Medulla oblongata (tissue), 1 donor: ENCODE results near the gene TTC39A.

Experiments used
- DNase-seq: peaks from one replicate; pipeline ENCODE4 v3.0.0-alpha.2; 2015; ENCODE audit errors: extremely low spot score

TTC39A gene

DNA sequence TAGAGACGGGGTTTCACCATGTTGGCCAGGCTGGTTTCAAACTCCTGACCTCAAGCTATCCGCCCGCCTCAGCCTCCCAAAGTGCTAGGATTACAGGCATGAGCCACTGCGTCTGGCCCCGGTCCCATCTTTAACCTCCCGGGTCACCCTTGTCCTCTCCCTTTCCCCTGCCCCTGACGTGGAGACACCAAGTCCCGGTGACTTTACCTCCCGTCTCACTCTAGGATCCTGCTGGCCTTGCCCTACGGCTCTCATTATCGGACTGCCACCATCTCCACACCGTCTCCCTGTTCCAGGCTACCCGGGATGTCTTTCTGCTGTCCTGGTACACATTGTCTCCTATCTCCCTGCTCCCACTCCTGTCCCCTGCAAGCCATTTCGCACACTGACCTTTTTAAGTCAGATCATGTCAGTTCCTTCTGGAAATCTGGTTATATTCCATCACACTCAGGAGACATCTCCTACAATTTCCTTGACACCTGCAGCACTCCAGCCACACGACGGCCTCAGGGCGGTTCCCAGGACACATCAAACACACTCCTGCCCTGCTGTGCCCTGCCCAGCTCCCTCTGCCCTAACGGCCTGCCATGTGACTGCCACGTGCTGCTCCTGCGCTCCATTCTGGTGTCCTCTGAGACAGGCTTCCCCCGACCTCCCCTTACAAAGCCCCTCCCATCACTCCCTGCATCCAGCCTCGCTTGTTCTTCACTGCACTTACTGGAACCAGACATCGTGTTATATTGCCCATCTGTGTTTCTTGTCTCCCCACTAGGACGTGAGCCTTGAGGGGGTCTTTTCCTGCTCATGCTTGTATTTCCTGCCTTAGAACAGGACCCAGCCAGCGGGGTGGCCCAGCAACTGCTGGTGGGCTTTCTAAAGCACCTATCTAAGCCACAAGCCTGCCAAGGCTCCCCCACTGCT is 32.7 kb downstream of the TTC39A start:
- no peak for DNase-seq

DNA sequence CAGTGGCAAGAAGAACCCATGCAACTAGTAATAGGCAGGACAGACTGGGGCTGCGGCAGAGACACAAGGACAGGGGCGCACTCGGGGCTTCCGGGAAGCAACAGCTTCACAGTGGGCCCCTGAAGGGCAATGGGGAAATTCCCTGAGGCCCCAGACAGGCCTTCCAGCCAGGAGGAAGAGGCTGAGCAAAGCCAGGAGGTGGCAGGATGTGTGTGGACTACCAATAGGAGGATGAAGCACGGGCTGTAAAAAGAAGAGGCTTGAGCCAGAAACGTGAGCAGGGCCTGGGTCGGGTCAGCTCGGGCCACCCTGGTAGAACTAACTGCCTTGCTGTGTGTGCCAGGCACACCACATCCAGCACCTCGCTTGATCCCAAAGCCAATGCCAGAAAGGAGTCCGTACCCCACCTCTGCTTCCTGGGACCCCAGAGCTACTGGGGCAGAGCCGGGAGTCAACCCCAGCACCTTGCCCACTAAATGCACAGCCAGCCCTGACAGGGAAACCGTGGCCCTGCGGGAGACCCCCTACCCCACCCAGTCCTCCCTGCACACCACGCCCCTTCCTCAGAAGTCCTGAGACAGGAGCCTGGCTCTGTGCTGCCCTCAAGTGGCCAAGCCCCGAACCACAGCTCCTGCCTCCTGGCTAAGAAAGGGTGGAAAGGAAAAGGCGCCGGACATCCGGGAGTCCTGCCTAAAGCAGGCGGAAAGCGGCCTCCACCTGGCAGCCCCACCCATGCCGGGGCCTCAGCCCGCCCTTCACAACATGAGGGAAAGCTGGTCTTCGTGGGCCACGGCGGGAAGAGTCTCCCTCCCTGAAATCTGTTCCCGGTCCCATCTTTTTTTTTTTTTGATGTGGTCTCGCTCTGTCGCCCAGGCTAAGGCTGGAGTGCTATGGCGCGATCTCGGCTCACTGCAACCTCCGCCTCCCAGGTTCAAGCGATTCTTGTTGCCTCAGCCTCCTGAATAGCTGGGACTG is 33.7 kb downstream of the TTC39A start:
- DNase-seq, result peak; percentile 87

DNA sequence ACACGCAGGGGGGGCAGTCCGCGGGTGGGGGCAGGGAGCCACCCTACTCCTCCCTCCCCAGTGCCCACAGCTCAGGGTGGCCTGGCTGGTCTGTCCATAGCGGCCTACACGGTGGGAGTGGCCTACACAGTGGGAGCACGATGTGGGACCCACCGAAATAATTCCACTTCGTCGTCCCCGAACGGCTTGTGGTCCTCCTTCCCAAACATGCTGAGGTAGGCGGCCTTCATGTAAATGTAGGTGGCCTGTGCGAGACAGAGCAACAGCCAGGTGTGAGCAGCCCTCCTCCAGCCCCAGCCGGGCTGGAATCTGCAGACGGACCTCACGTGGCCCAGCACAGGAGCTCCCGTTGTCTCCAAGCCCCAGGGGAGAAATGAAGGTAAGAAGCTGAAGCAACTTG is 34.4 kb downstream of the TTC39A start:
- no peak for DNase-seq

DNA sequence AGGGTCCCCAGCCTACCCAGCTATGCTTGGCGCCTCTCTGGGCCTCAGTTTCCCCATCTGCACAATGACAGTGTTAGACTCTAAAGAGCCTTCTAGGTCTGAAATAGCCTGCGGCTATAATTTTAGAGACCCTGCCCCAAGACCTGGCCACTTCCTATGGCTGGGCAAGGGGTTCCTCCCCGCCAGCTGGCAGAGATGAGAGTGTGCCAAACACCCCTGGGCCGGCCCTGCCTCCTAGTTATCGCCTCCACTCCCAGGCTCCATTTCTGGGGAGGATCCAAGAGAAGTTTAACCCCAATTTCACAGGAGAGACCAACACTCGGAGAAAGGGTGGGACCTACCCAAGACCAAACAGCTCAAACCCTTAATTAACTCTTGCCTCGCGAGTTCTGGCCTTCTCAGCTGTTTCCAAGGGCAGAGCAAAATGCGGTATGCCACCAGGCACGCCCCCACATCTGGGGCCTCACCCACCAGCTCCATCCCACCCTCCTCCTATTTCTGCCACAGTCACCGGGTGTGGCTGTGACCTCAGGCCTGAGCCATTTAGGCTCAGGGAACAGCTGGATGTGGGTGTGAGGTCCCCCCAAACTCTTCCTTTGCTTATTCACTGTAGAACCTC is 35.7 kb downstream of the TTC39A start:
- no peak for DNase-seq

DNA sequence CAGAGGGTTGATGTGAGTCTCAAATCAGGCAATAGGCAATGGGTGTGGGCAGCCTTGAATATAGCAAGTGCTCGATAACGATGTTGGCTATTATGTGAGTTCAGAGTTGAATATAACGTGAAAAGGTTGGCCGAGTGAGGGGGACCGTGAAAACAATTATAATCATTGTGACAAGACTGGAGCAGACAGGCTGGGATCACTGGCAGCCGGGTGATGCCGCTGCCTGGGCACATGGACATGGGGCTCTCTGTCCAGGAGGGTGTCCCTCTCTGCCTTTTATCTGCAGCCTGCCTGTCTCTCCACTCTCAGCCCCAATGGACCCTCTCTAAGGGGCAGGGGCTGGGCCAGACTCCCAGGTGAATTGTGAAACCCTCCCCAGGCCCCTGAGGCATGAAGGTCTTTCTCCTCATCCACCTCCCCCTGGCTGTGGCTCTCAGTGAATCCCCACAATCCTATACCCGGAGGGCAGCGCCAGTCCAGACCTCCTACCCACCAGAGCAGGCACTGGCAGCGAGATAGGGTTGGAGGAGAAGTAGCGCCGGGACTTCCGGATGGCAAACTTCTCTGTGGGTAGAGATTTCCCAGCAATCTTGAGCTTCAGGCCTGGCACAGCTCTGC is 36.4 kb downstream of the TTC39A start:
- no peak for DNase-seq

DNA sequence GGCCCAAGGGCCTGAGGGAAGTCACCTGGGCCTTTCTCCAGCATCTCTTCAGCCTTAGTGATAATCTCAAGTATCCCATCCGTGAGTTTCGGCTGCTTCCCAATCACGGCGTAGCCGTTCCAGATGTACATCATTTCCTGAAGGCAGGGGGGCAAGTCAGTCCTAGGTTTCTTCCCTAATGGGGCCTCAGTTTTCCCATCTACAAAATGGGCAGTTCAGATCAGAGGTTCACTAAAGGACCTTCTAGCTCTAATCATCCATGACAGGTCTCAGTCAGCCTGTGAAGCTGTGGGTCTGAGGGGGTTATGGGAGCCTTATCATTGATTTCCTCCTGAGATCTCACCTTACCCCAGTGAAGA is 39.9 kb downstream of the TTC39A start:
- no peak for DNase-seq

DNA sequence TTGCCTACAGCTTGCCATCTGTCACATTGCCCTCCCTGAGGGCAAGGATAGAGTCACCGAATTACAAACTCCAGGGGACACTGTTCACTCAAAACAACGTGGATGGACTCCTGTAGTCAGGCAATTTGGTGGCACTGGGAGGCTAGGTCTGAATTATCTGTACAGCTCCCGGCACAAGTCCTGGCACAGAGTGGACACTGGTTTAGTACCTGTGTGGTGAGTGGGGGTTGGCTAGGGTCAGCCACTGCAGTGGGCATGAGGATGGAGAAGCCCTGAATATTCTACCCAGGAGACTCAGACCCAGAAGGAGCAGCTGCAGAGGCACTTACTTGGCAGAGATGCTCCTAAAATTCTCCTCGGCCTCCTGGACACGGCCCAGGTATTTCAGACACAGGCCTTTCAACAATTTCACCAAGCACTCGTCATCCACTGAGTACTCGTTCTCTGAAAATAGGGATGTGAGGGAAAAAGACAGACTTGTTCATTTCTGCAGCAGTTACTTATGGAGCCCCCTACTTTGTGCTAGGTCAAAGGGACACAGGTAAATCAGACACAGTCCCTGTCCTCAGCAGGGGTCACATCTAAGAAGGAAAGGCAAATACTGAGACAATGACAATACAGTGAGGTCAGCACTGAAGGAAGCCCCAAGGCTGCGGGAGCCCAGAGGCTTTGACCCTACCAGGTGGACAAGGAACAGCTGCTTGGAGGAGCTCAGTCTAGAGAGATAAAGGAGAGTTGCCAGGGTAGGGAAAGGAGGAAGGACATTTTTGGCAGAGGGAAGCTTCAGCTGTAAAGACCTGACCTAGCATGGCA is 40.5 kb downstream of the TTC39A start:
- DNase-seq, result no peak

DNA sequence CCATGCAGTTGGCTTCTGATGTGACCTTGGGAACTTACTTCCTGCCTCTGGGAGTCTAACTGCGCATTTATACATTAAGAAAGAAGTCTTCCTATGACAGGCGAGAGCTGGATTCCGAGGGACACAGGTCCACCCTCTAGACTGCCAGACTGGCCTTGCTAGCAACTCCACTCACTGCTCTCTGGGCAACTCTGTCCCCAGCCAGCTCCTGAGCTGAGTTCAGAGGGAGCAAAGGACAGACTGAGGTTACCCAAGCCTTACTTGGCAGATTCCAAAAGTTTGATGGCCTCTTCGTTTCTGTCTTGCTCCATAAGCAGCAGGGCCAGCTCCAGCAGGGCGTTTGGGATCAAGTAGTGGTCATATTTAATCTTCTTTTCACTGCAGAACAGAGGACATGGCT is 41.8 kb downstream of the TTC39A start:
- DNase-seq, result no peak

DNA sequence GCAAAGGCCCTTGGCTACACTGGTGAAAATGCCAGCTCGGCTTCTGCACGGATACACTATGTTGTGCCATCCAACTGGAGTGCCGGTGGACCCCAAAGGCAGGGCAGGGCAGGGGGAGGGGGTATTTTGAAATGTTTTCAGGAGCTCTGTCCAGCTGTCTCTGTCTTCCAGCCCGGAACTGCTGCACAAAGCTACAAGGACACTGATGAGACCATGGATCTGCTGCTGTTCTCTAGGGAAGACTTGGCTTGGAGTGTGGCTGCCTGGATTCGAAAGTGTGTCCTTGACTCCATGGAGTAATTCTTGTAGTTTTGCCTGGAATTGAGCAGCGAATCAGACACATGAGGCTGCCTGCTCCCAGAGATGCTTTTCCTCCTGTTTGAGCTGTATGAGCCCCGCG is 42.4 kb downstream of the TTC39A start:
- DNase-seq, result no peak

DNA sequence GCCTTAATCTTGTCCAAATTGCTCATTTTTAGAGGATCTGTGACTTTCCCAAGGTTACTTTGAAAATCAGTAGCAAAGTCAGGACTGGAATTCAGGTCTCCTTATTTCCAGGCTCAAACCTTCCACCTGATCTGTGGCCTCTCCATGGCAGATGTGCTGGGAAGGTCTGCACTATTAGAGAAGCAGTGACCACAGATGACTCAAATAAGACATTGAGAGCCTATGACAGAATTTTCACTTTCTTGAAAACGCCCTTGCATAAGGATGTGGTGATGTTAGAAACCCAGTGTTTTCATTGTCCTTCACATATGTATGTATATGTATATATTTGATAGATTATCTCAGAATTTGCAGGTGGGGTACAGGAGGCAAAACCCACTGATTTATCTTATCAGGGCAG is 45.3 kb downstream of the TTC39A start:
- no peak for DNase-seq

DNA sequence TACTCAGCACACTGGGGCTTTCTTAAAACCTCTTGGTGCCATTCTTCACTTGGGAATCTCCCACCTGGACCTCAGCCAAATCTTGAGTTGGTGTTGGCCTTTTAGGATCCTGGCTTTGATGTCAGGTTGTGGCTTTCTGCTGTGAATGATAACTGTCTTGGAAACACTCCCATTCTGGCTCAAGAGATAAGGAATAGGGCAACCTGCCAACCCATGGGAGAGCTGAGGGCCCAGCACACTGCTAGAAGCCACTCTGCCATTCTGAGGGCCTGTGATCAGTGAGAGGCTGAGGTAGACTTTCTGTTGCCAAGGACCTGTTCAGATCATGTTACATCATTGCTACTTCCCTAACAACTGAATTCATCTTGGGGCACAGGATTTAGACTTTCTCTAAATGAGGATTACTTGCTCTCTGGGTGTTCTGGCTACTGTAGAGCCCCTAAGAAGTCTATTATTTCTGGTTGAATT is 45.8 kb downstream of the TTC39A start:
- DNase-seq, result no peak

DNA sequence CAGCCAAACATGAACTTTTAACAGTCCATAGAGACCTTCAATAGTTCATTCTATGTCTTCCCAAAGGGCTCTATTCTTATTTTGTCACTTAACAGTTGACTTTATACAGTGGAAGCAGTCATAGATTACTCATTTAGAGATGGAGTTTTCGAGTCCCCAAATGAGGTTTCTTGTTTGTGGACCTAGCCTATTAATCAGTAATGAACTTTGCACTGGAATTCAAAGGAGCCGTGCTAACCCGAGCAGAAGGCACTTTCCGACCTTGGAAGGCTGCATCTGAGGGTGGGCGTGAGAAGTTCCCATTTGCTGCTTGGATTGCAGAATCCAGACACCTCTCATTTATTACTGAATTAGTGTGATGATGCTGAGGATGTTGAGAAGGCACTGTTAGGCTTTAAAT is 46.4 kb downstream of the TTC39A start:
- no peak for DNase-seq

DNA sequence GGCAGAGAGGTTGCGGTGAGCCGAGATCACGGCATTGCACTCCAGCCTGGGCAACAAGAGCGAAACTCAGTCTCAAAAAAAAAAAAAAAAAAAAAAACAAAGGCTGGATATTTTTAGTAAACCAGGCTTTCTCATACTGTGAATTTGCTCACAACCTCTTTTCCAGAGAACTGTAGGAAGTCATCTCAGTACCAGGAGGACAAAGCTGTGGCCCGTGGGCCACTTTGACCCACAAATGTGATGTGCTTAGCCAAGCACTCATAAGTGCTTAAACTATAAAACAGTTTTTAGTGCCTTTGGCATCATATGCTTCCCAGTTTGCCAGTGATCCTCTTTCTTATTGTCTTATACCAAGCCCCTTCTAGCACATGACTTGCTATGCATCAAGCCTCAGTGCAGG is 47.8 kb downstream of the TTC39A start:
- no peak for DNase-seq

DNA sequence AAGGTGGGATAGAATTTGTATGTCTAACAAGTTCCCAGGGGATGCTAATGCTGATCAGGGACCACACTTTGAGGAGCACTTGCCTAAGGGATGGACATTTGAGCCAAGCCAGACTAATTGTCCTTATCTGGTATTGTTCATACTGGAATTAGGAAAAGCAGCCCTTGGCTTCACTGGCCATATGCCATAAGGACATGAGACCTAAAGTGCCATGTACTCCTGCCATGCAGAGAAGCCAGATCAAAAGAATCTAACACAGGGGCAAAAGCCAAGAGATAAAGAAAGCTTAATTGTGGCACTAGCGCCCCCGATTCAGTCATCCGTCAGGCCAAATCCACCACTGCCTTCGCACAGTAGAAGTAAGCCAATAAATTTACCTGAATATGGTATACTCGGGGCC is 48.6 kb downstream of the TTC39A start:
- no peak for DNase-seq

DNA sequence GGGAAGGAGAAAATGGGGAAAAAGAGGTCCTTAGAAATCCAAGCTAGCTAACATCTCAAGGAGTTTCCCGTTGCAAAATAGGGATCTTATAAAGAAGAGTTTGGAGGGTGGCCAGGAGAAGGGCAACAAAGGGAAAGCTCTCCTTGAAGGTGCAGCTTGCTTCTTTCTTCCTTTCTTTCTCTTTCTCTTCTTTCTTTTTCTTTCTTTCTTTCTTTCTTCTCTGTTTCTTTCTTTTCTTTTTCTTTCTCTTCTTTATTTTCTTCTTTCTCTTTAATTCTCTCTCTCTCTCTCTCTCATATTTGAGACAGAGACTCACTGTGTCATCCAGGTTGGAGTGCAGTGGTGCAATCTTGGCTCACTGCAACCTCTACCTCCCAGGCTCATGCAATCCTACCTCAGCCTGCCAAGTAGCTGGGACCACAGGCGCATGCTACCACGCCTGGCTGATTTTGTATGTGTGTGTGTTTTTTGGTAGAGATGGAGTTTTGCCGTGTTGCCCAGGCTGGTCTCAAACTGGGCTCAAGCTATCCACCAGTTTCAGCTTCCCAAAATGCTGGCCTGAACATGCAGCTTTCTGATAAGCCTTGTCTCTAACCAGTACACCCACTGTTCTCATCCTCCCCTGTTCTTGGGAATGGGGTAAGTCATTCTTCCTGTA is 49.9 kb downstream of the TTC39A start:
- DNase-seq, result no peak

DNA sequence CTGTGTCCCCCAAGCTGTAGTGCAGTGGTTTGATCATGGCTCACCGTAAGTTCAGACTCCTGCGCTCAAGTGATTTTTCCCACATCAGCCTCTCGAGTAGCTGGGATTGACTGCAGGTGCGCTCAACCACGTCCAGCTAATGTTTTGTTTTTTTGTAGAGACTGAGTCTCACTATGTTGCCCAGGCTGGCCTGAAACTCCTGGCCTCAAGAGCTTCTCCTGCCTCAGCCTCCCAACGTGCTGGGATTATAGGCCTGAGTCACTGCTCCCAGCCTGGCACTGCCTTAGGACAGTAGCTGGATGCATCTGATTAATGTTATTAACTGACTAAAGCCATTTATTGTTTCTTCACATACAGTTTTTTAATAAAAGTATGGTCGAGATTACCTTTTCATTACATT is 54.1 kb downstream of the TTC39A start:
- no peak for DNase-seq

DNA sequence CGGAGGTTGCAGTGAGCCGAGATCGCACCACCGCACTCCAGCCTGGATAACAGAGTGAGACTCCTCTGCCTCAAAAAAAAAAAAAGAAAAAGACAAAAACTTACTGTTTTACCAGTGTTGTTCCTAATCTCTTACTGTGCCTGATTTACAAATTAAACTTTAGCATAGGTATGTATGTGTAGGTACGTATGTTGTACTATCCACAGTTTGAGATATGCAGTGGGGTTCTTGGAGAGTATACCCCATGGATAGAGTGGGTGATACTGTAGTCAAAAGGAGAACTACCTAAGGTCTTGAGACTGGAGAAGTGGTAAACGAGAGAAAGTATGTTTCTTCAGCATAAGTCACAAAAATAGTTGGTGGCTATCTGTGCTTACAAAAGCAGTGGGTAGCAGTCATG is 55.7 kb downstream of the TTC39A start:
- DNase-seq, result no peak

DNA sequence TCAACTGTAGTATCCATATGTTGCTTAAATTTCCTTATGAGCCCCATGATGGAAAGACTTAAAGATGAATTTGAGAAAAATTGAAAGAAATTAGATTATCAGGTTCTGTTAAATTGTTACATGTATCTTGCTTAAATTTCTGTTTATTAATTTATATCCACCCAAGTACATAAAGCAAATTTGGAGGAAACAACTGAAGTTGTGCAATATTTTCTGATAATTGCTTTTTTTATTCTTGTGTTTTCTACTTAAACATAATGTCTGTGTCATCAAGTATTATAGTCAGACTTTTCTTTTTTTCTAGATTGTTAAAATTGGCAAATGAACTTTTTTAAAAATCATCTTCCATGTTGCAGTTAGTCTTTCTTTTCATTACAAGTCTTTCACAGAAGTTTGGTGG is 57.4 kb downstream of the TTC39A start:
- DNase-seq, result no peak

DNA sequence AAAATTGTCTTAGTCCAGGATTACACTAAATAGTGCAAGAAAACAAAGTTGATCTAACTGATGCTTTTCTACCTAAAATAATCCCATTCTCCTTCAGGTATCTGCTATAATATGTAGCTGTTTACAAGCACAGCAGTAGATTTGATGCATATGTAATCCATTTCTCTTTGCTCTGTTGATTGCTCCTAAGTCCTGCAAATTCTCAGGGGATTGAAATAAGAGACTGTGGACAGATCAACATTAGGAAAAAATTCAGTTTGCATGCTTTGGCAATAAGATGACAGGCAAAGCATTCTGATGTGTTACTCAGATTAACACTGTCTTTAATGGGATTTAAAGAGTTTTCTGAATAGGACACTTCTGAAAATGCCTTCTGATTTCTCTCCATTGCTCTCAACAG is 59.6 kb downstream of the TTC39A start:
- DNase-seq, result no peak

DNA sequence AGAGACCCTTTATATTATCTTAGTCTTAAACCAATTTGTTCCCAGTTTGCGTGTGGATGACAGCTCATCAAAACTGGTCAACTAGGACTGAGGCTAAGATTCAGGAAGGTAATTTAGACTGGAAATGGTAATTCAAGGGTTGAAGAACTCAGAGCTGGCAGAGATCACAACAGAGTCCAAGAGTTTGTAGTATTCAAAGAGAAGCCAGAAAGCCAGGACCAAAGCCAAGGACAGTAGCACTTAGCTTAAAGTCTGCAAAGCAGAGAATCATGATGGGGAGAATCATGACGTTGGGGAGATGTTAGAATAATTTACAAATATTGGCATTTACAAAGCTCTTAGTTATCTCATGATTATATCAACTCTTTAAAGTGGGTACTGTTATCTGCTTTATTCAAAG is 61.7 kb downstream of the TTC39A start:
- DNase-seq, result peak; percentile 53
